ENCODE data around the gene WWOX.

DNA sequence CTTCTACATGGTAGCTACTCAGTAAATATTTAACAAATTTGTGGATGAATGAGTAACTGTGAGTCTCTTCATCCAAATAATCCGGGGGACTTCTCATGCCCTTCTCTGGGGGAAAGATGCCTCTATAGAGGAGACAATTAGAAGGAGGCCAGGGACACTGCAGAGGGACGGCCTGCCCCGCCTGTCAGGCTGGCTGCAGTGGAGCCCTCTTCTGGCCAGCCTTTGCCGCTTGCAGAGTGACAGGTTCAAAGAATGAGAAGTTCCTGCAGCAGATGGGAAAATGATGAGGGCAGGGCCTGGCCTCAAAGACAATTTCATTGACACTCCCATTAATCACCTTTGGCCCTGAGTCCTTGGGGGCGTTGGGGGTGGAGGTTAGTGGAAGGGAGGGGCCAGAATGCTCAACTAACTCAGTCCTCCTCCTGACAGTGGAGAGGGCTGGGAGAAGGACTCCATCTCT lies 1162.1 kb downstream of the WWOX start:
- TF ChIP-seq CTCF (IDR thresholded peaks at IDR 0.05; ENCODE audit: low read length) (peak; percentile 39), EZH2 (optimal IDR thresholded peaks at IDR 0.05; ENCODE audit: low read depth, low read length) (no peak)

Data from MM.1S (cell line).